HCT116 (cell line): ENCODE measurements around the gene PRIMA1. TPM values are rescaled to one million over a fixed set of nuclear protein-coding genes. Genes with fewer than 3 reads are reported as not detected.

ENCODE experiments used
- ATAC-seq: fragments of 200-7000 bp; cut with Tn5 transposase; 2 replicates; pipeline ENCODE4 v1.9.1; 2020; ENCODE audit warnings: mild to moderate bottlenecking, moderate library complexity
- BruUV-seq: library from RNA; stranded (reverse); fragments of 400-500 nt; replicated peaks from 2 replicates; lab custom pipeline; 2021; lab: Mats Ljungman, UMichigan
- CTCF ChIA-PET: fragments of 300-600 bp; sonication (Branson Sonifier 250); formaldehyde crosslinking; loops from one replicate; lab custom pipeline; 2021; ENCODE audit warnings: antibody characterized with exemption; lab: Charles Lee
- POLR2A ChIA-PET: fragments of 300-600, 350-600 bp; sonication (Branson Sonifier 250); formaldehyde crosslinking; loops from one replicate; lab custom pipeline; 2021; ENCODE audit warnings: antibody characterized with exemption; lab: Charles Lee
- RAD21 ChIA-PET, 2 experiments: fragments of 300-600 bp; sonication (Branson Sonifier 250); formaldehyde crosslinking; loops; one replicate each; lab custom pipeline; 2023; ENCODE audit warnings: low total read pairs in 2 of 2; ENCODE audit not compliant: uncharacterized antibody in 2 of 2, unreplicated experiment in 2 of 2, low non-redundant PET in 1 of 2; lab: Charles Lee
- DNase-seq: peaks from one replicate; pipeline ENCODE4 v3.0.0-alpha.2; 2010; ENCODE audit warnings: low read depth, low spot score
- H2AFZ ChIP-seq: fragments of 200-600 bp; shearing (Covaris generic), sonication (generic); 2 replicates; pipeline ENCODE4 v1.6.1; 2017; ENCODE audit warnings: low read depth, mixed run types, mixed read lengths, antibody characterized with exemption, low read length; ENCODE audit not compliant: poor library complexity, severe bottlenecking
- H3K27ac ChIP-seq: 2 replicates; pipeline ENCODE4 v1.5.1; 2012; ENCODE audit warnings: low read depth, low read length
- H3K27me3 ChIP-seq: fragments of 200-600 bp; sonication (generic); 2 replicates; pipeline ENCODE4 v1.6.1; 2016; ENCODE audit warnings: mixed run types, low read length, mixed read lengths; ENCODE audit not compliant: insufficient read depth
- H3K36me3 ChIP-seq, 2 experiments: fragments of 200-500 bp in 1 of 2; fragments of 200-600 bp in 1 of 2; sonication (Bioruptor generic) in 1 of 2; sonication (generic) in 1 of 2; 2 replicates each; pipeline versions ENCODE4 v1.5.1 to v1.6.1; 2014 to 2016; ENCODE audit warnings: low read length in 2 of 2, inconsistent platforms in 1 of 2, mixed read lengths in 1 of 2, mixed run types in 1 of 2; ENCODE audit not compliant: insufficient read depth in 2 of 2, control insufficient read depth in 1 of 2
- H3K4me1 ChIP-seq, 2 experiments: fragments of 200-600 bp in 1 of 2; sonication (generic) in 1 of 2; 2 replicates each; pipeline versions ENCODE4 v1.5.1 to v1.6.1; 2012 to 2017; ENCODE audit warnings: low read length in 2 of 2, inconsistent platforms in 1 of 2, mild to moderate bottlenecking in 1 of 2, mixed read lengths in 1 of 2, mixed run types in 1 of 2, moderate library complexity in 1 of 2; ENCODE audit not compliant: insufficient read depth in 2 of 2, control insufficient read depth in 1 of 2
- H3K4me2 ChIP-seq: fragments of 200-600 bp; sonication (generic); 2 replicates; pipeline ENCODE4 v1.6.1; 2017; ENCODE audit warnings: mixed run types, low read length, mixed read lengths
- H3K4me3 ChIP-seq, 2 experiments: fragments of 200-600 bp in 1 of 2; sonication (generic) in 1 of 2; replicated peaks in 1 of 2; 2 replicates each; pipeline ENCODE4 v1.5.1; 2011 to 2016; ENCODE audit warnings: low read length in 2 of 2, control low read depth in 1 of 2, low read depth in 1 of 2, mild to moderate bottlenecking in 1 of 2, mixed read lengths in 1 of 2, mixed run types in 1 of 2
- H3K79me2 ChIP-seq: fragments of 200-600 bp; sonication (generic); 2 replicates; pipeline ENCODE4 v1.6.1; 2017; ENCODE audit warnings: mild to moderate bottlenecking, mixed run types, low read length, moderate library complexity, mixed read lengths; ENCODE audit not compliant: insufficient read depth
- H3K9ac ChIP-seq: fragments of 200-600 bp; sonication (generic); 2 replicates; pipeline ENCODE4 v1.6.1; 2016; ENCODE audit warnings: low read length, mixed read lengths
- H3K9me2 ChIP-seq: fragments of 200-600 bp; sonication (generic), shearing (Covaris generic); 2 replicates; pipeline ENCODE4 v1.6.1; 2017; ENCODE audit warnings: mixed run types, mild to moderate bottlenecking, moderate library complexity; ENCODE audit not compliant: insufficient read depth
- H3K9me3 ChIP-seq, 2 experiments: fragments of 200-500 bp in 1 of 2; fragments of 200-600 bp in 1 of 2; sonication (Bioruptor generic) in 1 of 2; sonication (generic) in 1 of 2; 2 replicates each; pipeline ENCODE4 v1.6.1; 2014 to 2017; ENCODE audit warnings: low read length in 2 of 2, mixed read lengths in 2 of 2, inconsistent platforms in 1 of 2, low read depth in 1 of 2, mild to moderate bottlenecking in 1 of 2, mixed run types in 1 of 2, moderate library complexity in 1 of 2; ENCODE audit not compliant: control insufficient read depth in 1 of 2, insufficient read depth in 1 of 2
- H4K20me1 ChIP-seq: fragments of 200-600 bp; sonication (generic), shearing (Covaris generic); 2 replicates; pipeline ENCODE4 v1.6.1; 2017; ENCODE audit warnings: mixed run types, mild to moderate bottlenecking, moderate library complexity; ENCODE audit not compliant: insufficient read depth
- EZH2 ChIP-seq: fragments of 200-600 bp; sonication (generic); IDR thresholded peaks from 2 replicates; pipeline ENCODE4 v1.6.1; 2017; ENCODE audit warnings: antibody characterized with exemption, mixed run types
- FOSL1 ChIP-seq: IDR thresholded peaks from 2 replicates; pipeline ENCODE4 v1.6.1; 2012; ENCODE audit warnings: low read depth
- POLR2A ChIP-seq: IDR thresholded peaks from 2 replicates; pipeline ENCODE4 v1.7.0; 2011; ENCODE audit warnings: borderline replicate concordance; ENCODE audit not compliant: insufficient read depth, insufficient read length; ENCODE audit errors: extremely low read depth
- RAD21 ChIP-seq: IDR thresholded peaks from 2 replicates; pipeline ENCODE4 v1.6.1; 2012; ENCODE audit warnings: low read depth, mild to moderate bottlenecking
- SRF ChIP-seq: IDR thresholded peaks from 2 replicates; pipeline ENCODE4 v1.6.1; 2012; ENCODE audit warnings: low read depth
- TCF7L2 ChIP-seq: IDR thresholded peaks from 2 replicates; pipeline ENCODE4 v1.7.0; 2011; ENCODE audit warnings: borderline replicate concordance, inconsistent platforms; ENCODE audit not compliant: insufficient read depth, insufficient read length; ENCODE audit errors: extremely low read depth
- YY1 ChIP-seq: IDR thresholded peaks from 2 replicates; pipeline ENCODE4 v1.6.1; 2011; ENCODE audit warnings: low read length, low read depth, moderate library complexity, mild to moderate bottlenecking; ENCODE audit not compliant: insufficient replicate concordance; ENCODE audit errors: extremely low read depth
- ZFX ChIP-seq: fragments of 450-650 bp; IDR thresholded peaks from 2 replicates; pipeline ENCODE4 v1.6.1; 2017
- ZNF274 ChIP-seq: fragments of 200-500 bp; sonication (Bioruptor generic); IDR thresholded peaks from 2 replicates; pipeline ENCODE4 v1.6.1; 2014; ENCODE audit warnings: mild to moderate bottlenecking, low read depth, low read length, inconsistent platforms
- intact Hi-C: fragments of 100-400 bp; cut with micrococcal nuclease; formaldehyde crosslinking; loops from 2 replicates; pipeline ENCODE4 v1.10.0; 2022
- total RNA-seq: library from RNA; stranded (reverse); gene quantifications from one replicate; pipeline ENCODE4 v1.2.1, GENCODE V29; 2021; ENCODE audit not compliant: unreplicated experiment
- TF ChIP-seq, protein P1 (sequence below): IDR thresholded peaks from 2 replicates; pipeline ENCODE4 v1.6.1; 2012
- TF ChIP-seq, protein P2 (sequence below): IDR thresholded peaks from 2 replicates; pipeline ENCODE4 v1.6.1; 2012
- TF ChIP-seq, protein P3 (sequence below): IDR thresholded peaks from 2 replicates; pipeline ENCODE4 v1.6.1; 2012; ENCODE audit warnings: low read depth
- TF ChIP-seq, protein P4 (sequence below), 3 experiments: fragments of 200-600 bp in 1 of 3; sonication (generic) in 1 of 3; IDR thresholded peaks in 2 of 3; conservative IDR thresholded peaks in 1 of 3; 2 replicates each; pipeline ENCODE4 v1.5.1; 2012 to 2017; ENCODE audit warnings: low read depth in 2 of 3, low read length in 2 of 3, antibody characterized with exemption in 1 of 3, borderline replicate concordance in 1 of 3, control low read depth in 1 of 3, mild to moderate bottlenecking in 1 of 3, mixed read lengths in 1 of 3, mixed run types in 1 of 3, moderate library complexity in 1 of 3; ENCODE audit not compliant: insufficient read depth in 1 of 3

The PRIMA1 gene
- total RNA-seq, 1 experiment from 2014 or later: 1.5 TPM

DNA sequence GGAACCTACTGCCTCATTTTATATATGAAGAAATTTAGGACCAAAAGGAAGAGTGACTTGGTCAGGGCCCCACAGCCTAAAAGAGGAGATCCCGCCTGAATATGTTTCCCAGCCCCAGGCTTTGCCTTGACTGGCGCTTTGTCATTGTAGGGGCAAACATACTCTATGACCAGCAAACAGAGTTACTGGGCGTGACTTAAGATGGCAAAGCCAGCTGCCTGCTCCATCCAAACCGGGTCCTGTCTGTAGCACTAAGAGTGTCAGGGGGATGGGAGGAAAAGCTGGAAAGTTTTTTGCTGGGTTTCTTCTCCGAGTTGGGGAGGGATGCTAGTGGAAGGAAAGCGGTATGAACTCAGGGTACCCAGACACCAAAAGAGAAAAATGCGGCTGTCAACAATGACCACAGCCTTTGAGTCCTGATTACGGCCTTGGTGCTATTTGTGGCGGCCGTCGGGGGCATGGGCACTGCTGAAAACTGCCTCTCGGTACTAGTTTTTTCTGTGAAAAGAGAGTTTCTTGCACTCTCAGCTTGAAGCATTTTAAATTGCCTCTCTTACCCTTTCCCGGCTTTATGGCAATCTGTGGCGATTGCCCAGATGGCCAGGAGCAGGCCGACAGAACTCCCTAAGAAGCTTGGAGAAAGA lies 82.7 kb downstream of the PRIMA1 start:
- no peaks in the 10 kb centered on the region for H3K9me2 ChIP-seq
- no TSS peak for BruUV-seq
- H3K27ac ChIP-seq: no peak overlapping the region
- H3K27me3 ChIP-seq: no peaks in the 10 kb centered on the region
- TF ChIP-seq, protein P1, sequence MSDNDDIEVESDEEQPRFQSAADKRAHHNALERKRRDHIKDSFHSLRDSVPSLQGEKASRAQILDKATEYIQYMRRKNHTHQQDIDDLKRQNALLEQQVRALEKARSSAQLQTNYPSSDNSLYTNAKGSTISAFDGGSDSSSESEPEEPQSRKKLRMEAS: no peak
- TF ChIP-seq TCF7L2: no peak
- TF ChIP-seq, protein P2, sequence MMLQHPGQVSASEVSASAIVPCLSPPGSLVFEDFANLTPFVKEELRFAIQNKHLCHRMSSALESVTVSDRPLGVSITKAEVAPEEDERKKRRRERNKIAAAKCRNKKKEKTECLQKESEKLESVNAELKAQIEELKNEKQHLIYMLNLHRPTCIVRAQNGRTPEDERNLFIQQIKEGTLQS: no peak
- TF ChIP-seq EZH2: no peak
- TF ChIP-seq ZNF274: no peak
- TF ChIP-seq FOSL1: no peak
- RAD21 ChIA-PET: no interaction called here
- intact Hi-C loops: no loop called here
- no peaks in the 10 kb centered on the region for H3K9me3 ChIP-seq
- no peaks in the 10 kb centered on the region for H4K20me1 ChIP-seq
- CTCF ChIA-PET: no interaction called here
- H2AFZ ChIP-seq: no peak overlapping the region
- no peak overlapping the region for H3K4me3 ChIP-seq
- DNase-seq: no peak
- no peaks in the 10 kb centered on the region for H3K36me3 ChIP-seq
- ATAC-seq: no peak
- no peak overlapping the region for H3K4me2 ChIP-seq
- no peak overlapping the region for H3K9ac ChIP-seq
- H3K4me1 ChIP-seq: no peaks in the 10 kb centered on the region
- no peaks in the 10 kb centered on the region for H3K79me2 ChIP-seq
- POLR2A ChIA-PET: no interaction called here

DNA sequence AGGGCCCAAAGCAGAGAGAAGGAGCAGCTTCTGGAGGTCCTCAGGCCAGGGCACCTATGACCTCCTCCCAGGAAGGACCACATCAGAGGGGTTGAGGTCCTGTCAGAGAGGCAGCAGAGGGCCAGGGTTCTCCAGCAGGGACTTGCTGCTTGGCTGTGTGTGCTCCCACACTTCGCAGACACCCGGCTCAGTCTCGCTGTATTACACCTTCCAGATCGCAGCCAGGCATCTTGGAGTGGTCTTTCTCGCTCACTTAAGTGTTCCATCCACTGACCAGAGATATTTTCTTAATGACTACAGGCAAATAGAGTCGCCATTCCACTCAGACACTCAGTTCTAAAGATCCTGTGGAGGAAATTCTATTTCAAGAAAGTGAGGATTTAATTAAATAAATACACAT lies 84.3 kb downstream of the PRIMA1 start:
- BruUV-seq: no TSS peak
- Histone ChIP-seq H3K4me2 (no peak overlapping the region), H3K36me3 (no peaks in the 10 kb centered on the region), H3K9ac (no peak overlapping the region), H3K4me1 (no peaks in the 10 kb centered on the region), H3K27me3 (no peaks in the 10 kb centered on the region), H3K79me2 (no peaks in the 10 kb centered on the region), H3K4me3 (no peak overlapping the region), H3K27ac (no peak overlapping the region), H3K9me2 (no peaks in the 10 kb centered on the region), H2AFZ (no peak overlapping the region), H3K9me3 (no peaks in the 10 kb centered on the region), H4K20me1 (no peaks in the 10 kb centered on the region)
- no peak for ATAC-seq
- ChIA-PET POLR2A (no interaction called here), CTCF (no interaction called here), RAD21 (no interaction called here)
- DNase-seq: no peak
- no peak for TF ChIP-seq FOSL1
- TF ChIP-seq, protein P1: no peak
- TF ChIP-seq POLR2A: no peak
- no peak for TF ChIP-seq YY1
- no peak for TF ChIP-seq SRF
- TF ChIP-seq, protein P3, sequence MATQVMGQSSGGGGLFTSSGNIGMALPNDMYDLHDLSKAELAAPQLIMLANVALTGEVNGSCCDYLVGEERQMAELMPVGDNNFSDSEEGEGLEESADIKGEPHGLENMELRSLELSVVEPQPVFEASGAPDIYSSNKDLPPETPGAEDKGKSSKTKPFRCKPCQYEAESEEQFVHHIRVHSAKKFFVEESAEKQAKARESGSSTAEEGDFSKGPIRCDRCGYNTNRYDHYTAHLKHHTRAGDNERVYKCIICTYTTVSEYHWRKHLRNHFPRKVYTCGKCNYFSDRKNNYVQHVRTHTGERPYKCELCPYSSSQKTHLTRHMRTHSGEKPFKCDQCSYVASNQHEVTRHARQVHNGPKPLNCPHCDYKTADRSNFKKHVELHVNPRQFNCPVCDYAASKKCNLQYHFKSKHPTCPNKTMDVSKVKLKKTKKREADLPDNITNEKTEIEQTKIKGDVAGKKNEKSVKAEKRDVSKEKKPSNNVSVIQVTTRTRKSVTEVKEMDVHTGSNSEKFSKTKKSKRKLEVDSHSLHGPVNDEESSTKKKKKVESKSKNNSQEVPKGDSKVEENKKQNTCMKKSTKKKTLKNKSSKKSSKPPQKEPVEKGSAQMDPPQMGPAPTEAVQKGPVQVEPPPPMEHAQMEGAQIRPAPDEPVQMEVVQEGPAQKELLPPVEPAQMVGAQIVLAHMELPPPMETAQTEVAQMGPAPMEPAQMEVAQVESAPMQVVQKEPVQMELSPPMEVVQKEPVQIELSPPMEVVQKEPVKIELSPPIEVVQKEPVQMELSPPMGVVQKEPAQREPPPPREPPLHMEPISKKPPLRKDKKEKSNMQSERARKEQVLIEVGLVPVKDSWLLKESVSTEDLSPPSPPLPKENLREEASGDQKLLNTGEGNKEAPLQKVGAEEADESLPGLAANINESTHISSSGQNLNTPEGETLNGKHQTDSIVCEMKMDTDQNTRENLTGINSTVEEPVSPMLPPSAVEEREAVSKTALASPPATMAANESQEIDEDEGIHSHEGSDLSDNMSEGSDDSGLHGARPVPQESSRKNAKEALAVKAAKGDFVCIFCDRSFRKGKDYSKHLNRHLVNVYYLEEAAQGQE: no peak
- no peak for TF ChIP-seq RAD21
- TF ChIP-seq ZFX: no peak
- TF ChIP-seq, protein P4, sequence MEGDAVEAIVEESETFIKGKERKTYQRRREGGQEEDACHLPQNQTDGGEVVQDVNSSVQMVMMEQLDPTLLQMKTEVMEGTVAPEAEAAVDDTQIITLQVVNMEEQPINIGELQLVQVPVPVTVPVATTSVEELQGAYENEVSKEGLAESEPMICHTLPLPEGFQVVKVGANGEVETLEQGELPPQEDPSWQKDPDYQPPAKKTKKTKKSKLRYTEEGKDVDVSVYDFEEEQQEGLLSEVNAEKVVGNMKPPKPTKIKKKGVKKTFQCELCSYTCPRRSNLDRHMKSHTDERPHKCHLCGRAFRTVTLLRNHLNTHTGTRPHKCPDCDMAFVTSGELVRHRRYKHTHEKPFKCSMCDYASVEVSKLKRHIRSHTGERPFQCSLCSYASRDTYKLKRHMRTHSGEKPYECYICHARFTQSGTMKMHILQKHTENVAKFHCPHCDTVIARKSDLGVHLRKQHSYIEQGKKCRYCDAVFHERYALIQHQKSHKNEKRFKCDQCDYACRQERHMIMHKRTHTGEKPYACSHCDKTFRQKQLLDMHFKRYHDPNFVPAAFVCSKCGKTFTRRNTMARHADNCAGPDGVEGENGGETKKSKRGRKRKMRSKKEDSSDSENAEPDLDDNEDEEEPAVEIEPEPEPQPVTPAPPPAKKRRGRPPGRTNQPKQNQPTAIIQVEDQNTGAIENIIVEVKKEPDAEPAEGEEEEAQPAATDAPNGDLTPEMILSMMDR (IDR thresholded peaks at IDR 0.05 in 2 of 3, conservative IDR thresholded peaks at IDR 0.05 in 1 of 3; ENCODE audit: borderline replicate concordance in 1 of 3, insufficient read depth in 1 of 3, low read depth in 2 of 3, low read length in 2 of 3): no peak
- intact Hi-C loops: no loop called here
